Measurements from ENCODE around the gene P2RX6. TPM values are rescaled to one million over a fixed set of nuclear protein-coding genes. Genes with fewer than 3 reads are reported as not detected.

Gene P2RX6
- polyA plus RNA-seq, 1 donor (not counting 4 experiments of a cell fraction or from before 2014, with no cell fraction given), result 0.87 TPM

DNA sequence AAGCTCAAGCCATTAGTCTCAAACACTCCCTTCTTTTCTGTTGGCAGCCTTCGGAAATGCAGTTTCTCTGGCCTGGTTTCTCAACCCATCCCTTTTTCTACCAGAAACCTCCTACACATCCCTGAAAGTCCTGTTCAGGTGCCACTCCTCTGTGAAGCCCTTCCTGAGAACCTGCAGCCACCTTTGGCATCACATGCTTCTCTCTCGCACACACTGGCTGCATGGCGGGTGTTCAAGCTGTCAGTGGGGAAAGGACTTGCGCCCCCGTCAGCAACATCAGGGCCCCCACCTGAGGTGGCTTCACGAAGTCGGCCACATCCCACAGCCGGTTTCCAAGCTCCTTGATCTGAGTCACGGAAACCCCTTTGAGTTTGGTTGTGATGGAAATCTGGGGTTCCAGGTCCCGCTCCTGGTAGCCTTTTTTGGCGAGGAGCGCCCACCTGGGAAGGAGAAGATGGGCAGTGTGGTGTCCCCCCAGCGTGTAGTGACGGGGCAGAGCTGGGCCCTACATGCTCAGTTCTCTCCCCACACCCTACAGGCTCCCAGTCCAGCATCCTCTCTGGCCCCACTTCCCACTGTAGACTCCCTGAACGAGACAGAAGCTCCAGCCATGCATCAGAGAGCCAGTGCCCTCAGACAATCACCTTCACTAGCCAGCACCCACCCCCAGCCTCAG is 29.0 kb downstream of the P2RX6 start:
- H3K27me3 ChIP-seq (ENCODE audit: control insufficient read depth, extremely low read depth, insufficient read depth, low read length), result no peaks in the 10 kb centered on the region
- dilution Hi-C loops (cut with MboI; ENCODE audit: extremely low pct_ligation_motif_present, low sequenced_read_pairs), result no loop called here
- no peak overlapping the region for H2AFZ ChIP-seq (ENCODE audit: control insufficient read depth, low read length)
- no peak for DNase-seq (ENCODE audit: low read depth, low spot score)
- no peaks in the 10 kb centered on the region for H3K79me2 ChIP-seq (ENCODE audit: control insufficient read depth, insufficient read depth, low read length)
- no peaks in the 10 kb centered on the region for H4K20me1 ChIP-seq (ENCODE audit: control insufficient read depth, extremely low read depth, insufficient read depth, low read length)
- H3K4me2 ChIP-seq (ENCODE audit: control insufficient read depth, extremely low read depth, insufficient read depth, low read depth, low read length), result no peak overlapping the region
- H3K9me3 ChIP-seq (ENCODE audit: control insufficient read depth, low read depth, low read length), result no peaks in the 10 kb centered on the region
- no peak overlapping the region for H3K4me3 ChIP-seq (ENCODE audit: control insufficient read depth in 2 of 3, extremely low read depth in 1 of 3, insufficient read depth in 2 of 3, low read depth in 1 of 3, low read length in 3 of 3)
- TF ChIP-seq EZH2 (IDR thresholded peaks at IDR 0.05; ENCODE audit: low read length) (no peak), CTCF (optimal IDR thresholded peaks at IDR 0.05 in 1 of 3, IDR thresholded peaks at IDR 0.05 in 1 of 3, conservative IDR thresholded peaks at IDR 0.05 in 1 of 3; ENCODE audit: extremely low read depth in 1 of 3, insufficient read depth in 2 of 3, low read length in 3 of 3) (no peak)
- no peak for FAIRE-seq
- H3K4me1 ChIP-seq (ENCODE audit: control insufficient read depth, extremely low read depth, insufficient read depth, low read length), result peaks cover 18% of the 10 kb centered on the region
- no peaks in the 10 kb centered on the region for H3K9me1 ChIP-seq (ENCODE audit: control insufficient read depth, extremely low read depth, insufficient read depth, low read length)
- no peak overlapping the region for H3K27ac ChIP-seq (ENCODE audit: control insufficient read depth, insufficient read depth, low read length)
- no peak overlapping the region for H3K9ac ChIP-seq (ENCODE audit: control insufficient read depth, extremely low read depth, insufficient read depth, low read length)
- no peaks in the 10 kb centered on the region for H3K36me3 ChIP-seq (ENCODE audit: control insufficient read depth in 2 of 2, extremely low read depth in 1 of 2, insufficient read depth in 2 of 2, low read length in 2 of 2)

DNA sequence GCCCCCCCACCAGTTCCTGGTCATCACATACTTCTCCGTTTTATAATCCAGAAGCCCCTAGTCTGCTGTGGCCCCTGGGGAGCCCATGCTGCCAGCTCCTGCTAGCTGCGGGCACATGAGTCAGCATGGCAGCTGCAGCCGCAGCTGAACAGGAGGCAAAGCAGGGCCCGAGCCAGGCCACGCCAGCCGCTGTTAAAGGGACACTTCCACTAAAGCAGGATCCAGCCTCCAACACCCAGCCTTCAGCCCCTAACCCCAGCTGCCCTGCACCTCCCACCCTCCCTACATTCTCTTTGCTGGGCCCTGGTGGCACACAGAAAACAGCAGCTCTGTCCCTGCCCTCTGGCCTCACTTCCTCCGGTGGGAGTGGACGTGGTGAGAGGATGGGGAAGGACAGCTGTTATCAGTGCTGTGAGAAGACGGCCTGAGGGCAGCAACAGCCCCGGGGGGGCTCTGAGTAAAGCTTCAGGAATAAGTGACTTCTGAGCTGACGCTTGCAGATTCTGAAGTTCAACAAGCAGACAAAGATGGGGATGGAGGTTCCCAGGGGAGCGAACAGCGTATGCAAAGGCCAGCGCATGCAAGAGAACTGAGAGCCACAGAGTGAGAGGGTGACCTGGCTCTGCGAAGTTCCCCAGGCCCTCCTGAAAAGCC is 30.1 kb downstream of the P2RX6 start:
- H3K4me1 ChIP-seq (ENCODE audit: control insufficient read depth, extremely low read depth, insufficient read depth, low read length), result peaks cover 18% of the 10 kb centered on the region
- H3K9me3 ChIP-seq (ENCODE audit: control insufficient read depth, low read depth, low read length), result no peaks in the 10 kb centered on the region
- peak; percentile 26 for FAIRE-seq
- no peaks in the 10 kb centered on the region for H3K27me3 ChIP-seq (ENCODE audit: control insufficient read depth, extremely low read depth, insufficient read depth, low read length)
- no peak overlapping the region for H3K27ac ChIP-seq (ENCODE audit: control insufficient read depth, insufficient read depth, low read length)
- H3K9me1 ChIP-seq (ENCODE audit: control insufficient read depth, extremely low read depth, insufficient read depth, low read length), result no peaks in the 10 kb centered on the region
- no peaks in the 10 kb centered on the region for H3K36me3 ChIP-seq (ENCODE audit: control insufficient read depth in 2 of 2, extremely low read depth in 1 of 2, insufficient read depth in 2 of 2, low read length in 2 of 2)
- dilution Hi-C loops (cut with MboI; ENCODE audit: extremely low pct_ligation_motif_present, low sequenced_read_pairs), result no loop called here
- H3K79me2 ChIP-seq (ENCODE audit: control insufficient read depth, insufficient read depth, low read length), result no peaks in the 10 kb centered on the region
- H3K4me3 ChIP-seq (ENCODE audit: control insufficient read depth in 2 of 3, extremely low read depth in 1 of 3, insufficient read depth in 2 of 3, low read depth in 1 of 3, low read length in 3 of 3), result peak overlapping the region in 2 of 3 experiments; percentile 40 to 59
- TF ChIP-seq EZH2 (IDR thresholded peaks at IDR 0.05; ENCODE audit: low read length) (no peak), CTCF (optimal IDR thresholded peaks at IDR 0.05 in 1 of 3, IDR thresholded peaks at IDR 0.05 in 1 of 3, conservative IDR thresholded peaks at IDR 0.05 in 1 of 3; ENCODE audit: extremely low read depth in 1 of 3, insufficient read depth in 2 of 3, low read length in 3 of 3) (no peak)
- H3K4me2 ChIP-seq (ENCODE audit: control insufficient read depth, extremely low read depth, insufficient read depth, low read depth, low read length), result peak overlapping the region; percentile 83
- peak overlapping the region; percentile 82 for H2AFZ ChIP-seq (ENCODE audit: control insufficient read depth, low read length)
- H3K9ac ChIP-seq (ENCODE audit: control insufficient read depth, extremely low read depth, insufficient read depth, low read length), result peak overlapping the region; percentile 33
- no peak for DNase-seq (ENCODE audit: low read depth, low spot score)
- no peaks in the 10 kb centered on the region for H4K20me1 ChIP-seq (ENCODE audit: control insufficient read depth, extremely low read depth, insufficient read depth, low read length)
